ENCODE results near the gene MID1. TPM values are rescaled to one million over a fixed set of nuclear protein-coding genes. Genes with fewer than 3 reads are reported as not detected.
"Not testable (repeated sequence)": the region's sequence is repeated elsewhere in the genome, so short reads cannot be mapped to it uniquely, and the experiment has no call there.

MID1 gene
- total RNA-seq, 1 experiment from 2014 or later: 9.7 TPM

- BruUV-seq (replicated peaks): no TSS peak
- TF ChIP-seq, protein P1, sequence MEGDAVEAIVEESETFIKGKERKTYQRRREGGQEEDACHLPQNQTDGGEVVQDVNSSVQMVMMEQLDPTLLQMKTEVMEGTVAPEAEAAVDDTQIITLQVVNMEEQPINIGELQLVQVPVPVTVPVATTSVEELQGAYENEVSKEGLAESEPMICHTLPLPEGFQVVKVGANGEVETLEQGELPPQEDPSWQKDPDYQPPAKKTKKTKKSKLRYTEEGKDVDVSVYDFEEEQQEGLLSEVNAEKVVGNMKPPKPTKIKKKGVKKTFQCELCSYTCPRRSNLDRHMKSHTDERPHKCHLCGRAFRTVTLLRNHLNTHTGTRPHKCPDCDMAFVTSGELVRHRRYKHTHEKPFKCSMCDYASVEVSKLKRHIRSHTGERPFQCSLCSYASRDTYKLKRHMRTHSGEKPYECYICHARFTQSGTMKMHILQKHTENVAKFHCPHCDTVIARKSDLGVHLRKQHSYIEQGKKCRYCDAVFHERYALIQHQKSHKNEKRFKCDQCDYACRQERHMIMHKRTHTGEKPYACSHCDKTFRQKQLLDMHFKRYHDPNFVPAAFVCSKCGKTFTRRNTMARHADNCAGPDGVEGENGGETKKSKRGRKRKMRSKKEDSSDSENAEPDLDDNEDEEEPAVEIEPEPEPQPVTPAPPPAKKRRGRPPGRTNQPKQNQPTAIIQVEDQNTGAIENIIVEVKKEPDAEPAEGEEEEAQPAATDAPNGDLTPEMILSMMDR (IDR thresholded peaks at IDR 0.05; ENCODE audit: unreplicated experiment): no peak
- POLR2A ChIA-PET: no interaction called here
- H3K4me1 Mint-ChIP-seq (ENCODE audit: insufficient read depth, unreplicated experiment): no peaks in the 10 kb centered on the region
- H3K27me3 Mint-ChIP-seq (ENCODE audit: insufficient read depth, unreplicated experiment): no peaks in the 10 kb centered on the region
- H3K27ac Mint-ChIP-seq (ENCODE audit: low read depth, unreplicated experiment): no peak overlapping the region
- no peaks in the 10 kb centered on the region for H3K36me3 Mint-ChIP-seq (ENCODE audit: insufficient read depth, unreplicated experiment)
- DNase-seq (ENCODE audit: unreplicated experiment): no peak
- CTCF ChIA-PET: interaction anchor here (0.8 to 1.2 kb wide), 3 partner anchors 10 to 498 kb away, joined by 4 to 7 read pairs (median 4); no protein-coding TSS in a partner anchor
- intact Hi-C loops (cut with micrococcal nuclease): no loop called here
- peaks cover 8% of the 10 kb centered on the region for H3K9me3 Mint-ChIP-seq (ENCODE audit: unreplicated experiment)
- no peak overlapping the region for H3K4me3 Mint-ChIP-seq (ENCODE audit: unreplicated experiment)
These were observed 28.7 kb downstream of the MID1 start for GRCh38 chrX:10591363-10592335.

- H3K4me3 Mint-ChIP-seq (ENCODE audit: unreplicated experiment); CTCF ChIA-PET; H3K27ac Mint-ChIP-seq (ENCODE audit: low read depth, unreplicated experiment); intact Hi-C loops (cut with micrococcal nuclease); BruUV-seq (replicated peaks); H3K4me1 Mint-ChIP-seq (ENCODE audit: insufficient read depth, unreplicated experiment); H3K36me3 Mint-ChIP-seq (ENCODE audit: insufficient read depth, unreplicated experiment); DNase-seq (ENCODE audit: unreplicated experiment); POLR2A ChIA-PET; H3K27me3 Mint-ChIP-seq (ENCODE audit: insufficient read depth, unreplicated experiment): not testable (repeated sequence)
- H3K9me3 Mint-ChIP-seq (ENCODE audit: unreplicated experiment): peaks cover 15% of the 10 kb centered on the region
These were observed 30.6 kb downstream of the MID1 start for GRCh38 chrX:10589787-10590186.

DNA sequence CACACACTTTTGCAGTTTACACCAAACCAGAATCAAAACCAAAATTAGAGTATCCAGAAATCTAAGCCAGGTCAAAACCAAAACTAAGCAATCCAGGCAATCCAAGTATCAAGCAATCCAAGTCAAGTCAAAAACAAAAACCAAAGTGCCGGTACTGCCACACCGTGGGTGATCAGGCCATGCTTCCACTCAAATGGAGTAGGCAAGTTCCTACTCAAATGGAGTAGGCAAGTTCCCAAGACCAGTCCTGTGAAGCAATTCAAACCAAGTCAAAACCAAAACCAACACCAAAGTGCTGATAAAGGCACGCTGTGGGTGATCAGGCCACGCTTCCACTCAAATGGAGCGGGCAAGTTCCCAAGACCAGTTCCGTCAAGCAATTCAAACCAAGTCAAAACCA, 31.3 kb downstream of the MID1 start:
- TF ChIP-seq, protein P1 (IDR thresholded peaks at IDR 0.05; ENCODE audit: unreplicated experiment): no peak
- no peak overlapping the region for H3K4me3 Mint-ChIP-seq (ENCODE audit: unreplicated experiment)
- DNase-seq (ENCODE audit: unreplicated experiment): no peak
- POLR2A ChIA-PET: no interaction called here
- H3K9me3 Mint-ChIP-seq (ENCODE audit: unreplicated experiment): peaks cover 21% of the 10 kb centered on the region
- CTCF ChIA-PET: no interaction called here
- H3K4me1 Mint-ChIP-seq (ENCODE audit: insufficient read depth, unreplicated experiment): no peaks in the 10 kb centered on the region
- H3K27ac Mint-ChIP-seq (ENCODE audit: low read depth, unreplicated experiment): no peak overlapping the region
- H3K36me3 Mint-ChIP-seq (ENCODE audit: insufficient read depth, unreplicated experiment): peaks cover 5% of the 10 kb centered on the region
- no TSS peak for BruUV-seq (replicated peaks)
- H3K27me3 Mint-ChIP-seq (ENCODE audit: insufficient read depth, unreplicated experiment): no peaks in the 10 kb centered on the region
- intact Hi-C loops (cut with micrococcal nuclease): no loop called here

GRCh38 chrX:10584882-10585281, 35.5 kb downstream of the MID1 start:
- Mint-ChIP-seq H3K36me3 (ENCODE audit: insufficient read depth, unreplicated experiment) (peaks cover 11% of the 10 kb centered on the region), H3K9me3 (ENCODE audit: unreplicated experiment) (peaks cover 23% of the 10 kb centered on the region)
- H3K4me3 Mint-ChIP-seq (ENCODE audit: unreplicated experiment); intact Hi-C loops (cut with micrococcal nuclease); DNase-seq (ENCODE audit: unreplicated experiment); H3K27ac Mint-ChIP-seq (ENCODE audit: low read depth, unreplicated experiment); H3K27me3 Mint-ChIP-seq (ENCODE audit: insufficient read depth, unreplicated experiment); H3K4me1 Mint-ChIP-seq (ENCODE audit: insufficient read depth, unreplicated experiment); BruUV-seq (replicated peaks): not testable (repeated sequence)
- ChIA-PET CTCF (interaction anchor here (0.7 to 4.0 kb wide), 3 partner anchors 13 to 350 kb away, joined by 3 to 14 read pairs (median 3); no protein-coding TSS in a partner anchor), POLR2A (interaction anchor here (0.8 kb wide), 1 partner anchor 9 kb away, joined by 3 read pairs; no protein-coding TSS in a partner anchor)

DNA sequence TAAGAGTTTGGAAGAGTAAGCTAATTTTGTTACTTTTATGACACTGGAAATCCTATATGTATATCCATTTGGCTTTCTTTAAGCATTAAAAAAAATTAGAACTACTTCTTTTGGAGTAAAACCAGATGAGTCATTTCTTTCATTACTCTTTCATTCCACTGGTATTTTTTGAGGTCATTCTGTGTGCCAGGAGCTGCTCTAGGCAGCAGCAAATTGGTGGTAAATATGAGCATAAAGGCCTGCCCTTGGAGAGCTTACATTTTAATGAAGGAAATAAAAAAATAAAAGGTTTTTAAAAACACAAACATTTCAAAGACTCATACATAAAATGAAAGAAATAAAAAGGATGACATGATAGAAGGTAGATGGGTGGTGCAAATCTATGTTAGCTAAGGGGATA, 37.4 kb downstream of the MID1 start:
- no TSS peak for BruUV-seq (replicated peaks)
- ChIA-PET CTCF (interaction anchor here (0.7 to 4.0 kb wide), 4 partner anchors 11 to 342 kb away, joined by 3 to 14 read pairs (median 4); no protein-coding TSS in a partner anchor), POLR2A (interaction anchor here (1.0 to 1.4 kb wide), 2 partner anchors 13 to 36 kb away, joined by 3 to 4 read pairs; no protein-coding TSS in a partner anchor)
- no peaks in the 10 kb centered on the region for H3K27me3 Mint-ChIP-seq (ENCODE audit: insufficient read depth, unreplicated experiment)
- peaks cover 15% of the 10 kb centered on the region for H3K4me1 Mint-ChIP-seq (ENCODE audit: insufficient read depth, unreplicated experiment)
- peak overlapping the region; percentile 61 for H3K27ac Mint-ChIP-seq (ENCODE audit: low read depth, unreplicated experiment)
- no peak overlapping the region for H3K4me3 Mint-ChIP-seq (ENCODE audit: unreplicated experiment)
- no peak for DNase-seq (ENCODE audit: unreplicated experiment)
- peaks cover 15% of the 10 kb centered on the region for H3K9me3 Mint-ChIP-seq (ENCODE audit: unreplicated experiment)
- TF ChIP-seq, protein P1 (IDR thresholded peaks at IDR 0.05; ENCODE audit: unreplicated experiment): no peak
- intact Hi-C loops (cut with micrococcal nuclease): no loop called here
- H3K36me3 Mint-ChIP-seq (ENCODE audit: insufficient read depth, unreplicated experiment): peaks cover 11% of the 10 kb centered on the region
